ENCODE results near the gene EN1.
A peak's percentile ranks its signal among the peaks of the same experiment; 100 is the strongest.

The EN1 gene

DNA sequence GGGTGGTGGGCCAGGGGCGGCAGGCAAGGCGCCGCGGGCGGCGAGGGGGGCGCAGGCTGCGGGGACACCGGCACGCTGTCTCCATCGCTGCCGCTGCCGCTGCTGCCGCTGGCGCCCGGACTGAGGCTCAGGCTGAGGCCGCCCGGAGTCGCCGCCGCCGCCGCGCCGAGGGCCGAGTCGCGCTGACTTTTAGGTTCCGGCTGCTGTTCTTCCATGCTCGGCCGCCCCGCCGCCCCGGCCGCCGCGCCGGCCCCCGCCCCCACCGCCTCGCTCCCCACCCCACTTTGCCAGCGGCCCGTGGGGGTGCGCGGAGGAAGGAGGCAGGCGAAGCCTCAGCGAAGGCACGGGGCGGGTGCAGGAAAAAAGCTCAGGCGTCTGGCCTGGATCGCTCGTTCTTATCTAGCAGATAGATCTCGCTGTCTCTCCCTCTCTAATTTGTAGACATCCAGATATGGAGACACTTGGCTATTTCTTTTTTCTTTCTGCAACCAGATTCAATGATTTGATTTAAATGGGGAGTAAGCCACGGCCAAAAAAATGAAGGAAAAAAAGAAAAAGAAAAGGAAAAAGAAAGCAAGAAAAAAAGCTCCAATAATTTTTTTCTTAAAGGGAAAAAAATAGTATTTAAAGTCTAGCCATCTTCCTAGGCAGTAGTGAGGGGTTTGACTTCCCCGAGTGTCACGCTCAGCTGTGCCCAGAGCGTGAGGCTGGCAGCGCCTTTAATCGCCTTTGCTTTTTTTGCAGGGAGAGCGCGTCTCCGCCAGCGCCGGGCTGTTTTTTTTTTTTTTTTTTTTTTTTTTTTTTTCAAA is at the start of gene EN1:
EN1 (minus strand) TSS at position 696 of the 809 bp plus-strand sequence; CDS start at position 215, 481 bp downstream.
- DNase-seq (ENCODE audit: low read depth in 2 of 2): no peak

DNA sequence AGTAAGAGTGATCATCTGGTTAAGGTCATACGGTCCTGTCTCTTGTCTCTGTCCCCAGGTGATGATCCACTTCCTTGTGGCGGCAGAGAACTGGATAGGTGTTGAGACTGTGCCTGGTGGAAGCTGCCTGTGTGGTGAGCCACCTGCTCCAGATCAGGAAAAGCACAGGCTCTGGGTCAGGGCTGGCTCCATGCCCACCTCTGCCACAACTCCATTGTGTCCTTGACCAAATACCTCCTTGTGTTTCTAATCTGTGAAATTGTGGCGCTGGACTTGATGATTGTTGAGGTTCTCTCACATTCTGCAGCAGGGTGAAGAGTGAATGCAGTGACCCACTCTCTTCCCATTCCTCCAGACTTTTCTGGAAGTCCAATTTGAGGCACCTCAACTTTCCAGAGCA is 45.7 kb upstream of the EN1 start:
- no peak for DNase-seq (ENCODE audit: low read depth in 2 of 2)

DNA sequence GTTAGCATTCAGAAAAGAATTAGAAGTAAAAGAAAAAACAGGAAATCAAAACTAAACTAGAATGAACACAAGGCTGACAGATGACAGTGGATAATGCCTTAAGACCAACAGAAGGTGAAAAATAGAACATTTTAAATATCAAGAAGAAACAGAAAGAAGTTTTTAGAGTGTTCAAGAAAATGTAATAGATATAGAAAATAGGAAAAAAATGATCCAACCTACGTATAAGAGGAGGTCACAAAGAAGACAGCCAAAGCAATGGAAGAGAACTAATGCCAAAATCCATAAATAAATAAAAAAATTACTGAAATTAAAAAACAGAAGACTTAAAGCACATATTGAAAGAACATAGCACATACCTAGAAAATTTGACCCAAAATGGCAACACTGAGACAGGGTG is 42.5 kb upstream of the EN1 start:
- no peak for DNase-seq (ENCODE audit: low read depth in 2 of 2)

DNA sequence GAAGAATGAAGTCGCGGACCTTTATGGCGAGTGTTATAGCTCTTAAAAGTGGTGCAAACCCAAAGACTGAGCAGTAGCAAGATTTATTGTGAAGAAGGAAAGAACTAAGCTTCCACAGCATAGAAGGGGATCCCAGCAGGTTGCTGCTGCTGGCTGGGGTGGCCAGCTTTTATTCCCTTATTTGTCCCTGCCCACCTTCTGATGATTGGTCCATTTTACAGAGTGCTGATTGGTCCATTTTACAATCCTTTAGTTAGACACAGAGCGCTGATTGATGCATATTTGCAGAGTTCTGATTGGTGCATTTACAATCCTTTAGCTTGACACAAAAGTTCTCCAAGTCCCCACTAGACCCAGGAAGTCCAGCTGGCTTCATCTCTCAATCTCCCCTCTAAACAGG is 36.3 kb upstream of the EN1 start:
- no peak for DNase-seq (ENCODE audit: low read depth in 2 of 2)

- DNase-seq (ENCODE audit: low read depth in 2 of 2): peak; percentile 39 to 53
Observed at GRCh38 chr2:118882693-118883336, 35.4 kb upstream of the EN1 start.

GRCh38 chr2:118881490-118882129 is 34.2 kb upstream of the EN1 start:
- DNase-seq (ENCODE audit: low read depth in 2 of 2): peak; percentile 56 to 57

DNA sequence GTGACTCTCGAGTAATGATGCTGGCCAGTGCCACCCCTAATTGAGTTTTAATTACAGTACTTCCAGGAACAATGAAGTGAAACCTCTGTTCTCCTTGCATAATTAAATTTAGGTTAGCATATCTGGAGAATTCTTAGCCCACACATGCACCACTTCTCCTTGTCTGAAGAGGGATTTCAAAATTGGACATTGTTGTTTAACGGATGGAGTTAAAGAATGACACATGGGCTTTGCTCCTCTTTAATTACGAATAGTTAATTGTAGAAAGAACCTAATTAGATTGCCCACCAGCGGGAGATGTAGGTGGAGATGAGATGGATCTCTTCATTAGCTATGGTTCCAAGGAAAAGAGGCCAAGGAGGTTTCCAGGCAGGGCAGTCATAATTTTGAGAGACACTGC is 33.1 kb upstream of the EN1 start:
- no peak for DNase-seq (ENCODE audit: low read depth in 2 of 2)

- DNase-seq (ENCODE audit: low read depth in 2 of 2): no peak
Observed at GRCh38 chr2:118878531-118879149, 31.2 kb upstream of the EN1 start.

GRCh38 chr2:118875318-118875717 is 27.9 kb upstream of the EN1 start:
- no peak for DNase-seq (ENCODE audit: low read depth in 2 of 2)

DNA sequence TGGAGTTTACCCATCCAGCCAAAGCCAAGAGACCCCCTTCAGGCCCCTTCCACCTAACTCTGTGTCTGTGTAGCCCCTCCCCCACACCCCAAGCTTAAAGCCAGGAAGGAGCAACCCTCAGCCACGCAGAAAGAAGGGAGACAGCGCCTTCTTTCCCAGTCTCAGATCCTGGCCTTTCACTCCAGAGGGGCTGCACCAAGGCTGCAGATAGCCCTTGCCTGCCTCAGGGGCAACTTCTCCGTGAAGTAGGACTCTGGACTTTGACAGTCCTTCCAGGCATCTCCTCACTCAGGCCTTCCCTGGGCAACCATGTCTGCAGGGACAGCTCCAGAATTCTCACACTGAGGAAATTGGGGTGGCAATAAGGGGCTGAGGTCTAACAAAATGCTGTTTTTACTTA is 26.9 kb upstream of the EN1 start:
- no peak for DNase-seq (ENCODE audit: low read depth in 2 of 2)

- DNase-seq (ENCODE audit: low read depth in 2 of 2): no peak
Observed at GRCh38 chr2:118865106-118865505, 17.7 kb upstream of the EN1 start.

- DNase-seq (ENCODE audit: low read depth in 2 of 2): no peak
Observed at GRCh38 chr2:118864207-118864606, 16.8 kb upstream of the EN1 start.

DNA sequence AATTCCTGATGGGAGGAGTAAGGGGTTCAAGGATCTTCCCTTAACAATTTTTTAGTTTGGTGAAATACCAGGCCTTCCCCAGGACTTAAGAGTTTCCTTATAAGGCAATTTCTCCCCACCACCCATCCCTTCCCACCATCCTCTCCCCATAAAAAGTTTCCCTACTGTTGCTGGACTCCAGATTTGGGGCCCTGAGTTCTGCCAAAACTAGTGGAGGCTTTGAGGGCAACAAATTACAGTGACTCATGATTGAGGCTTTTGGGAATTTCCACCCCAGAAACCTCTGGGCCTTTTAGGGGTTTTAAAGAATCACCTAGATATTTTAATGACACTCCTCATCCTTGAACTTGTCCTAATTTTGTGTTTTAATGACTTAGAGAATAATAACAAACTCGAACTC is 14.3 kb upstream of the EN1 start:
- no peak for DNase-seq (ENCODE audit: low read depth in 2 of 2)

DNA sequence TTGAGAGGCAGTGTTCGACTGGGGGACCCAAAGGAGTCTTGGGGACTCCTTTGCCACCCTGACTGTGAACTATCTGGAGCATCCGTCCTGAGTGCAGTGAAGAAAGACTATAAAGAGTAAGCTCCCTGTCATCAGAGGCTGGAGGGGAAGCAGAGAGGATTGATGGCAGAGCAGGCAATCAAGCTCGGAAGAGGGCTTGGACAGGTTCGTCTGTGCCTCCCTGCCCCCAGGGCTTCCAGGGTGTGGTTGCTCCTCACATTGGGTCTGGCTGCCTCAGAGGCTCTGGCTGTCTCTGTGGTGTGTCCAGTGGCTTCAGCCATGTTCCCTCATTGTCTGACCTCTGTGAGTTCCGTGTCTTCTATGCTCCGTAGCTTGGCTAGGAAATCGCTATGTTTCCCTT is 13.8 kb upstream of the EN1 start:
- DNase-seq (ENCODE audit: low read depth in 2 of 2): no peak

DNA sequence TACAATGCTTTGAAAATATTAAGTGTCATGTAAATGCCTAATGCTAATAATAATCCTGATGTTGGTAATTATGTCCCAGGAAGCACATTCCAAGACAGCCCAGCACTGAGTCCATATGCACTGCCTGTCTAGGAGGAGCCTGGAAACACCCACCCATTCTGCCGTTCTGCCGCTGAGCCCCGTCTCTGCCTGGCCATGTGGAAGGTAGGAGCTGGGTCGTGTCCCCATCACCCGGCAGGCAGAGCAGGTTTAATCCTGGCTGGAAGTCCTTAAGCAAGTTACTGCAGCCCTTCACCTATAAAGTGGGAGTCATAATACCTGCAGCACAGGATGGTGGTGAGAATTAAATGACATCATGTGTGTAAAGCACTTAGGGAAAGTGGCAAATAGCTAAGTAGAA is 13.1 kb upstream of the EN1 start:
- no peak for DNase-seq (ENCODE audit: low read depth in 2 of 2)

DNA sequence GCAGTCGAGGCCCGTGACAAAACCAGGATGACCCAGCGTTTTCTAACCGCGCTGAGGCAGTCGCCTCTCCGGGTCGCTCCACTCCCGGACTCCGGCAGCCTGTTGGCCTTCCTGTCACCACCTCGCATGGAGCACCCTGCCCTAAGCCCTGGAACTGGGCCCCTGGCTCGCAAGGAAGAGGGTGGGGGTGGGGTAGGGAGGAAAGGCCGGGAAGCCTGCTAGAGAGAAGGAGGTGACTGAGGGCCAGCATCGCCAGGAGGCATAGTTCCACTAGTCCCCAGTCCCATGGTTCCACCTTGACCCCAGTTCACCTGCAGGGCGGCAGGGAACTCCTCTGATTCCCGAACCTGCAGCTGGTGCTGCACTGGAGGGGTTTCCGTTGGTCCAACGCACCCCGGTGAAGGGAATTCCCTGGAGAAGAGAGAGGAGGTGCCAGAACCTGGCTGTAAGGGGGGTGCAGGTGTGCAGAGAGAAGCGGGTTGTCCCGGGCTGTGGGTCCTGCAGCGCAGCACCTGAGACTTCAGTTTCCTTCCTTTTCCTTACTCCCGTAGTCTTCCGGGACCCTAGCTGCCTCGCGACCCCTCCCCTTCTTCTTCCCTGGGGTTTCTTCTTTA is 11.8 kb upstream of the EN1 start:
- DNase-seq (ENCODE audit: low read depth in 2 of 2): no peak

DNA sequence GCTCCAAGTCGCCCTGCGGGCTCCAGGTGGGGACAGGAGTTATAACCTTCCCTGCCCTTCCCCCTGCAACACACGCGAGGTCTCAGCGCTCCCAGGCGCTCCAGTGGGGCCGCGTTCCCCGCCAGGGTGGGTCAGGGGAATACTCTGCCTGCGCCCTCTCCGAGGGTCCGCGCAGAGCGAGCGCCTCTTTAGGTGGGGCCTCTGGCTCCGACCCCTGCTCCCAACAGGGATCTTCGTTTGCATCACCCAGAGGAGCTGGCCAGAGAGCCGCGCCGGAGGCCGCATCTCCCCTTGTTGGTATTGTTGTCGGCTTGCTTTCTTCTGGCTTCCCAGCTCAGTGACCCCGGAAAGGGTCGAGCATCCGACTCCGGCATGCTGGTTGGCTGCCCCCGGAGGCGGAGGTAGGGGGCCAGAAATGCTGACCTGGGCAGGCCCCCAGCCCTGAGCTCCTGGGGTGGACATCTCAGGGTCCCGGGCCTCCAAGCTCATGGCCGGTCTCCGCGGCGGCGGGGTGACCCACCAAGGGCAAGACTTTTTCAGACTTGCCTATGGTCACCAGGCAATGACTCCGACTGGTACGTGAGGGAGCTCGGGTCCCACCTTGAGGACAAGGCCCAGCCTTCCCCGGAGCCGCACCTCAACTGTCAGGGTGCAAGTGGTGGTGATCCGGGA is 11.2 kb upstream of the EN1 start:
- no peak for DNase-seq (ENCODE audit: low read depth in 2 of 2)

GRCh38 chr2:118857677-118858484 is 10.4 kb upstream of the EN1 start:
- no peak for DNase-seq (ENCODE audit: low read depth in 2 of 2)

GRCh38 chr2:118856978-118857676 is 9.7 kb upstream of the EN1 start:
- DNase-seq (ENCODE audit: low read depth in 2 of 2): no peak
